ENCODE measurements around the gene TFG.

The TFG gene

GRCh38 chr3:100760377-100760776 is 51.1 kb downstream of the TFG start:
- Histone ChIP-seq H3K4me3 (ENCODE audit: severe bottlenecking) (no peak overlapping the region), H3K27ac (ENCODE audit: poor library complexity, severe bottlenecking) (no peak overlapping the region), H3K36me3 (ENCODE audit: low read depth) (peaks cover 6% of the 10 kb centered on the region), H3K4me1 (ENCODE audit: insufficient read depth, poor library complexity, severe bottlenecking) (no peaks in the 10 kb centered on the region), H3K9me3 (ENCODE audit: severe bottlenecking) (no peaks in the 10 kb centered on the region), H3K27me3 (ENCODE audit: insufficient read depth, poor library complexity, severe bottlenecking) (no peaks in the 10 kb centered on the region)
- DNase-seq (ENCODE audit: low spot score) = no peak
- TF ChIP-seq CTCF (IDR thresholded peaks at IDR 0.05; ENCODE audit: poor library complexity, severe bottlenecking) = no peak
- ATAC-seq (ENCODE audit: low read depth) = no peak

- H3K4me3 ChIP-seq (ENCODE audit: severe bottlenecking) = no peak overlapping the region
- no peaks in the 10 kb centered on the region; the same call in 1 of the 2 replicates for H3K36me3 ChIP-seq (ENCODE audit: low read depth)
- H3K27me3 ChIP-seq (ENCODE audit: insufficient read depth, poor library complexity, severe bottlenecking) = no peaks in the 10 kb centered on the region
- H3K27ac ChIP-seq (ENCODE audit: poor library complexity, severe bottlenecking) = no peak overlapping the region
- H3K4me1 ChIP-seq (ENCODE audit: insufficient read depth, poor library complexity, severe bottlenecking) = no peaks in the 10 kb centered on the region
- ATAC-seq (ENCODE audit: low read depth) (peak; percentile 62; the same call in 2 of the 3 replicates), DNase-seq (ENCODE audit: low spot score) (no peak)
- no peaks in the 10 kb centered on the region for H3K9me3 ChIP-seq (ENCODE audit: severe bottlenecking)
- no peak for TF ChIP-seq CTCF (IDR thresholded peaks at IDR 0.05; ENCODE audit: poor library complexity, severe bottlenecking)
These were observed 52.1 kb downstream of the TFG start for GRCh38 chr3:100761211-100761942.

- no peak overlapping the region for H3K27ac ChIP-seq (ENCODE audit: poor library complexity, severe bottlenecking)
- no peaks in the 10 kb centered on the region for H3K4me1 ChIP-seq (ENCODE audit: insufficient read depth, poor library complexity, severe bottlenecking)
- no peak for TF ChIP-seq CTCF (IDR thresholded peaks at IDR 0.05; ENCODE audit: poor library complexity, severe bottlenecking)
- ATAC-seq (ENCODE audit: low read depth) (no peak), DNase-seq (ENCODE audit: low spot score) (no peak)
- no peaks in the 10 kb centered on the region; the same call in 1 of the 2 replicates for H3K36me3 ChIP-seq (ENCODE audit: low read depth)
- H3K4me3 ChIP-seq (ENCODE audit: severe bottlenecking) = no peak overlapping the region
- no peaks in the 10 kb centered on the region for H3K27me3 ChIP-seq (ENCODE audit: insufficient read depth, poor library complexity, severe bottlenecking)
- no peaks in the 10 kb centered on the region for H3K9me3 ChIP-seq (ENCODE audit: severe bottlenecking)
These were observed 52.7 kb downstream of the TFG start for GRCh38 chr3:100761951-100762350.

- Histone ChIP-seq H3K4me3 (ENCODE audit: severe bottlenecking) (no peak overlapping the region), H3K27ac (ENCODE audit: poor library complexity, severe bottlenecking) (no peak overlapping the region), H3K9me3 (ENCODE audit: severe bottlenecking) (no peaks in the 10 kb centered on the region), H3K4me1 (ENCODE audit: insufficient read depth, poor library complexity, severe bottlenecking) (no peaks in the 10 kb centered on the region), H3K36me3 (ENCODE audit: low read depth) (no peaks in the 10 kb centered on the region; the same call in 1 of the 2 replicates), H3K27me3 (ENCODE audit: insufficient read depth, poor library complexity, severe bottlenecking) (no peaks in the 10 kb centered on the region)
- ATAC-seq (ENCODE audit: low read depth) = no peak
- no peak for TF ChIP-seq CTCF (IDR thresholded peaks at IDR 0.05; ENCODE audit: poor library complexity, severe bottlenecking)
- no peak for DNase-seq (ENCODE audit: low spot score)
These were observed 56.2 kb downstream of the TFG start for GRCh38 chr3:100765437-100765975.

- Histone ChIP-seq H3K36me3 (ENCODE audit: low read depth) (no peaks in the 10 kb centered on the region; the same call in 1 of the 2 replicates), H3K27ac (ENCODE audit: poor library complexity, severe bottlenecking) (no peak overlapping the region), H3K27me3 (ENCODE audit: insufficient read depth, poor library complexity, severe bottlenecking) (no peaks in the 10 kb centered on the region), H3K4me1 (ENCODE audit: insufficient read depth, poor library complexity, severe bottlenecking) (no peaks in the 10 kb centered on the region), H3K4me3 (ENCODE audit: severe bottlenecking) (no peak overlapping the region), H3K9me3 (ENCODE audit: severe bottlenecking) (no peaks in the 10 kb centered on the region)
- TF ChIP-seq CTCF (IDR thresholded peaks at IDR 0.05; ENCODE audit: poor library complexity, severe bottlenecking) = no peak
- ATAC-seq (ENCODE audit: low read depth) (peak; percentile 88), DNase-seq (ENCODE audit: low spot score) (no peak)
These were observed 56.8 kb downstream of the TFG start for GRCh38 chr3:100766069-100766468.
